ENCODE results near the gene COQ8A.
"Not testable (repeated sequence)": the region's sequence is repeated elsewhere in the genome, so short reads cannot be mapped to it uniquely, and the experiment has no call there.

COQ8A gene

DNA sequence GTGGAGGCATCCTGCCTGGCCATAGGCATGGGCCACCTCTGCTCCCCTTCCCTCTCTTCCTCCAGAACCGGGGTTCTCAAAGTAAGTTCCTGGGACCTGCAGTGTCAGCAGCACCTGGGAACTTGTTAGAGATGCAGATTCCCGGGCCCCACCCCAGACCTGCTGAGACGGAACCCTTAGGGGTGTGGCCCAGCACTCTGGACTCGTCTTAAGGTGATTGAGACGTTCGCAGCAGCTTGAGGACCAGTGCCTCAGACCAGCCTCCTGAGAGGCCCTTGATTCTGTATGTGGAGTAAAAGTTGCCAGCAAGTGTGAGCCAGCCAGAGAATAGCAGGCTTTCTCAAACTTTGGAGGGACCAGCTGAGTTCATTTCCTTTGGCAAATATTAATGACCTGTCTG is 14.2 kb downstream of the COQ8A start:
- Histone ChIP-seq H3K27me3 (ENCODE audit: control insufficient read depth in 1 of 2, insufficient read depth in 2 of 2, low read length in 2 of 2) (no peaks in the 10 kb centered on the region), H3K4me1 (ENCODE audit: insufficient read depth, low read length) (peaks cover 13% of the 10 kb centered on the region), H3K4me3 (ENCODE audit: low read depth in 1 of 2, low read length in 2 of 2) (no peak overlapping the region), H3K36me3 (ENCODE audit: insufficient read depth, low read length) (no peaks in the 10 kb centered on the region), H3K27ac (ENCODE audit: low read depth, low read length) (no peak overlapping the region), H3K9me3 (ENCODE audit: low read length) (no peaks in the 10 kb centered on the region), H3K9ac (ENCODE audit: low read length) (no peak overlapping the region)

DNA sequence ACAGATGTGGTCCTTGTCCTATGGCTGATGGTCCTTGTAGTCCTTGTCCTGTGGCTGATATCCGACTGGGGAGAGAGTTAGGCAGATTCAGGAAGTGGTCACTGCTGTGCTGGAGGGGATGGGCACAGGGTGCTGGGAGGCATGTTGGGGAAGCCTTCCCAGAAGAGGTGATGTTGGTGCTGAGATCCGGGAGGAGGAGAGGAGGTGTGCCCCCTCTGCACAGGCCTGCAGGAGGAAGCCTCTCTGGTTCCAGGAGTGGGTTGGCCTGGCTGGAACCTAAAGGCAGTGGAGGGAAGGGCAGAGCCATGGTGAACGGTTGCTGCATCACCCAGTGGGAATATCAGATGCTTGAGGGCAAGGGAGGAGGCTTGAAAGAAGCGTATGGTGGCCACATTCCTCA is 14.7 kb downstream of the COQ8A start:
- no peaks in the 10 kb centered on the region for H3K27me3 ChIP-seq (ENCODE audit: control insufficient read depth in 1 of 2, insufficient read depth in 2 of 2, low read length in 2 of 2)
- H3K9me3 ChIP-seq (ENCODE audit: low read length) = no peaks in the 10 kb centered on the region
- H3K9ac ChIP-seq (ENCODE audit: low read length) = no peak overlapping the region
- no peaks in the 10 kb centered on the region for H3K36me3 ChIP-seq (ENCODE audit: insufficient read depth, low read length)
- H3K4me3 ChIP-seq (ENCODE audit: low read depth in 1 of 2, low read length in 2 of 2) = no peak overlapping the region
- peaks cover 13% of the 10 kb centered on the region for H3K4me1 ChIP-seq (ENCODE audit: insufficient read depth, low read length)
- no peak overlapping the region for H3K27ac ChIP-seq (ENCODE audit: low read depth, low read length)

DNA sequence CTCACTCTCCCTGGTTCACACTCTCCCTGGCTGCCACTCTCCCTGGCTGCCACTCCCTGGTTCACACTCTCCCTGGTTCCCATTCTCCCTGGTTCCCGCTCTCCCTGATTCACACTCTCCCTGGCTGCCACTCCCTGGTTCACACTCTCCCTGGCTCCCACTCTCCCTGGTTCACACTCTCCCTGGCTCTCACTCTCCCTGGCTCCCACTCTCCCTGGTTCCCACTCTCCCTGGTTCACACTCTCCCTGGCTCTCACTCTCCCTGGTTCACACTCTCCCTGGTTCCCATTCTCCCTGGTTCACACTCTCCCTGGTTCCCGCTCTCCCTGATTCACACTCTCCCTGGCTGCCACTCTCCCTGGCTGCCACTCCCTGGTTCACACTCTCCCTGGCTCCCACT is 15.8 kb downstream of the COQ8A start:
- H3K9me3 ChIP-seq (ENCODE audit: low read length); H3K4me3 ChIP-seq (ENCODE audit: low read depth in 1 of 2, low read length in 2 of 2); H3K36me3 ChIP-seq (ENCODE audit: insufficient read depth, low read length); H3K9ac ChIP-seq (ENCODE audit: low read length); H3K27ac ChIP-seq (ENCODE audit: low read depth, low read length); H3K27me3 ChIP-seq (ENCODE audit: control insufficient read depth in 1 of 2, insufficient read depth in 2 of 2, low read length in 2 of 2): not testable (repeated sequence)
- peaks cover 13% of the 10 kb centered on the region for H3K4me1 ChIP-seq (ENCODE audit: insufficient read depth, low read length)

DNA sequence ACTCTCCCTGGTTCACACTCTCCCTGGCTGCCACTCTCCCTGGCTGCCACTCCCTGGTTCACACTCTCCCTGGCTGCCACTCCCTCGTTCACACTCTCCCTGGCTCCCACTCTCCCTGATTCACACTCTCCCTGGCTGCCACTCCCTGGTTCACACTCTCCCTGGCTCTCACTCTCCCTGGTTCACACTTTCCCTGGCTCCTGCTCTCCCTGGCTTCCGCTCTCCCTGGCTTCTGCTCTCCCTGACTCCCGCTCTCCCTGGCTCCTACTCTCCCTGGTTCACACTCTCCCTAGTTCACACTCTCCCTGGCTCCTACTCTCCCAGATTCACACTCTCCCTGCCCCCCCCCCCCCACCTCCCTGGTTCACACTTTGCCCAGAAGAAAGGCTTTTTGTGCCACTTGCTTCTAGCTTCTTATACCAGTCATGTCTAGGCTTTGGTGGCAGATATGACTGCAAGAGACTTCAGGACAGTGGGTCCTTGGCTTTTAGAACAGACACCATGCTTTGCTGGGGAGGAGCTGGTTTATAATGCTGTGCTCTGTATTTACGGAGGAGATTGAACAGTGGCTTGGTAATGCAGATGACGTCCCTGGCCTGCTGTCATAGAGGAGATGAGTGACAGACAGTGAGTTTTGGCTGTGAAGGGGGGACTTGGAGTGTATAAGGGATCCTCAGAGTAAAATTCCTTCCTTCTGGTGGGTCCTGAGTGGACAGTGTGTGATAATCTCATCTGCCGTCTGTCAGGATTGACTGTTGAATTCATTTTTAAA is 17.0 kb downstream of the COQ8A start:
- no peak overlapping the region for H3K27ac ChIP-seq (ENCODE audit: low read depth, low read length)

GRCh38 chr1:226957714-226958113 is 17.6 kb downstream of the COQ8A start:
- Histone ChIP-seq H3K4me1 (ENCODE audit: insufficient read depth, low read length) (peaks cover 13% of the 10 kb centered on the region), H3K9me3 (ENCODE audit: low read length) (no peaks in the 10 kb centered on the region), H3K36me3 (ENCODE audit: insufficient read depth, low read length) (peaks cover 11% of the 10 kb centered on the region), H3K4me3 (ENCODE audit: low read depth in 1 of 2, low read length in 2 of 2) (no peak overlapping the region), H3K9ac (ENCODE audit: low read length) (no peak overlapping the region), H3K27me3 (ENCODE audit: control insufficient read depth in 1 of 2, insufficient read depth in 2 of 2, low read length in 2 of 2) (no peaks in the 10 kb centered on the region), H3K27ac (ENCODE audit: low read depth, low read length) (no peak overlapping the region)

More for the DNA sequence above, 17.0 kb downstream of the COQ8A start:
- peaks cover 13% of the 10 kb centered on the region for H3K4me1 ChIP-seq (ENCODE audit: insufficient read depth, low read length)
- H3K9me3 ChIP-seq (ENCODE audit: low read length) = no peaks in the 10 kb centered on the region
- no peak overlapping the region for H3K9ac ChIP-seq (ENCODE audit: low read length)
- H3K36me3 ChIP-seq (ENCODE audit: insufficient read depth, low read length) = peaks cover 5% of the 10 kb centered on the region
- no peak overlapping the region for H3K4me3 ChIP-seq (ENCODE audit: low read depth in 1 of 2, low read length in 2 of 2)
- H3K27me3 ChIP-seq (ENCODE audit: control insufficient read depth in 1 of 2, insufficient read depth in 2 of 2, low read length in 2 of 2) = no peaks in the 10 kb centered on the region

DNA sequence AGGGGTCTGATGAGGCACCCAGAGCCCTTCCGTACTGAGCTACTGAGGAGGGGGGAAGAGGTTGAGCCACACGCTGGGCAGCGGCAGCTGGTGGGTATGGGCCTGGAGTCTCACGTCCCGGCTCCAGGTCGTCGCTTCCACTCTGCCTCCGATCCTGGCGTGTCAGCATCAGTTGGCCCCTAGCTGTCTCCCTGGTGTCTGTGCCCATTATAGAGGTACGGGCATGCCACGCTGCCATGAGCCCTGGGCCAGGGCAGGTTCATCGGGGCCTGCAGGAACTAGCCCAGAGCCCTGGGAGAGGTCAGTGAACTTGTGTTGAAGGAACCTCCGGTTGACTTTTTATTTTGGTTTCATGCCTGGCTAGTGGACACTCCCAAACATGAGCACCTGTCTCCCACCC is 18.2 kb downstream of the COQ8A start:
- Histone ChIP-seq H3K36me3 (ENCODE audit: insufficient read depth, low read length) (peaks cover 17% of the 10 kb centered on the region), H3K4me1 (ENCODE audit: insufficient read depth, low read length) (peaks cover 9% of the 10 kb centered on the region), H3K4me3 (ENCODE audit: low read depth in 1 of 2, low read length in 2 of 2) (no peak overlapping the region), H3K9me3 (ENCODE audit: low read length) (no peaks in the 10 kb centered on the region), H3K27ac (ENCODE audit: low read depth, low read length) (no peak overlapping the region), H3K27me3 (ENCODE audit: control insufficient read depth in 1 of 2, insufficient read depth in 2 of 2, low read length in 2 of 2) (no peaks in the 10 kb centered on the region), H3K9ac (ENCODE audit: low read length) (no peak overlapping the region)

GRCh38 chr1:226960256-226960655 is 20.2 kb downstream of the COQ8A start:
- no peak overlapping the region for H3K27ac ChIP-seq (ENCODE audit: low read depth, low read length)
- no peak overlapping the region for H3K4me3 ChIP-seq (ENCODE audit: low read depth in 1 of 2, low read length in 2 of 2)
- H3K36me3 ChIP-seq (ENCODE audit: insufficient read depth, low read length) = peaks cover 22% of the 10 kb centered on the region
- no peaks in the 10 kb centered on the region for H3K9me3 ChIP-seq (ENCODE audit: low read length)
- no peaks in the 10 kb centered on the region for H3K27me3 ChIP-seq (ENCODE audit: control insufficient read depth in 1 of 2, insufficient read depth in 2 of 2, low read length in 2 of 2)
- H3K4me1 ChIP-seq (ENCODE audit: insufficient read depth, low read length) = peaks cover 4% of the 10 kb centered on the region
- H3K9ac ChIP-seq (ENCODE audit: low read length) = no peak overlapping the region

- Histone ChIP-seq H3K4me3 (ENCODE audit: low read depth in 1 of 2, low read length in 2 of 2) (no peak overlapping the region), H3K9me3 (ENCODE audit: low read length) (no peaks in the 10 kb centered on the region), H3K9ac (ENCODE audit: low read length) (no peak overlapping the region), H3K27me3 (ENCODE audit: control insufficient read depth in 1 of 2, insufficient read depth in 2 of 2, low read length in 2 of 2) (no peaks in the 10 kb centered on the region), H3K36me3 (ENCODE audit: insufficient read depth, low read length) (peaks cover 28% of the 10 kb centered on the region), H3K4me1 (ENCODE audit: insufficient read depth, low read length) (peaks cover 4% of the 10 kb centered on the region), H3K27ac (ENCODE audit: low read depth, low read length) (no peak overlapping the region)
Observed at GRCh38 chr1:226960944-226961765, 21.1 kb downstream of the COQ8A start.

DNA sequence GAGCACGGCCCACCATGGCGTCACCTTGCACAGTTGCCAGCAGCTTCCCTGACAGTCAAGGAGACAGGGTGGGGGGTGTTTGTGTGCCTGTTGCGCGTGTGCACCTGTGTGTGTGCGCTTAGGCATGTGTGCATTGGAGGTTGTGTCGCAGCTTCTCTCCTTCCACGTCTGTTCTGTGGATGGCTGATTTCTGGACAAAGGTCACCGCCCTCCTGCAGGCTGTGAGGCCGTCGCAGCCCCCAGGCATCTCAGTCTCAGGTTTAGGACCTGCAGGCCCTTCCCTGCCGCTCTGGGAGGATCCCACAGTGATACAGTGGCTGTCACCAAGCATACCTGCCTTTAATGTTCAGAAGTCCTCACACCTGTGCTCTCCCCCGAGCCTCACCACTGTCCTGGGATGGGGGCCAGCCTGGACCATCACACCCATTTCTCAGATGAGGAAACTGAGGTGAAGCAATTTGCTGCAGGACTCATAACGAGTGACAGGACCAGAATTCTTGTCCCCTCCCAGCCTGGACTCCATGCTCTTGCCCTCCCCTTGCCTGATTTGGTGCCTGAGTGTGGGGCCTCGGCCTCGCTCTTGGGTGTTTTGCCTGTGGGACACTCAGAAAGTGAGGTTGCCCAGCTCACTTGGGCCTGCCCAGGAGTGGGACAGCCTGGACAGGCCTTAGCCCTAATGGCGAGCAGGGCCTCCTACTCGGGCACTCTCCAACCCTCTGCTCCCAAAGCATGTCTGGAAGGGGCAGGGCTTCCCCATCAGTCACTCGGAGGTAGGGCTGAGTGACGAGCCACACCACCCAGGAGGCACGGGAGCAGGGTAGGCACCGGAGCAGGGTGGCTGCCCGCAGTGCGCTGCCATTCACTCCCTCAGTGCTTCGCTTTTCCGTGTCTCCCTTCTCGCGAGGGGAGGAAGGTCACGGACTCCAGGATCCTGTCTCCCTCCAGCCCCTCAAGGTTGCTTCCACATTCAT is 22.6 kb downstream of the COQ8A start:
- Histone ChIP-seq H3K9me3 (ENCODE audit: low read length) (no peaks in the 10 kb centered on the region), H3K4me1 (ENCODE audit: insufficient read depth, low read length) (peaks cover 4% of the 10 kb centered on the region), H3K4me3 (ENCODE audit: low read depth in 1 of 2, low read length in 2 of 2) (no peak overlapping the region), H3K27me3 (ENCODE audit: control insufficient read depth in 1 of 2, insufficient read depth in 2 of 2, low read length in 2 of 2) (no peaks in the 10 kb centered on the region), H3K36me3 (ENCODE audit: insufficient read depth, low read length) (peaks cover 32% of the 10 kb centered on the region), H3K9ac (ENCODE audit: low read length) (no peak overlapping the region), H3K27ac (ENCODE audit: low read depth, low read length) (no peak overlapping the region)

- Histone ChIP-seq H3K27ac (ENCODE audit: low read depth, low read length) (no peak overlapping the region), H3K27me3 (ENCODE audit: control insufficient read depth in 1 of 2, insufficient read depth in 2 of 2, low read length in 2 of 2) (no peaks in the 10 kb centered on the region), H3K4me1 (ENCODE audit: insufficient read depth, low read length) (peaks cover 4% of the 10 kb centered on the region), H3K36me3 (ENCODE audit: insufficient read depth, low read length) (peaks cover 32% of the 10 kb centered on the region), H3K4me3 (ENCODE audit: low read depth in 1 of 2, low read length in 2 of 2) (no peak overlapping the region), H3K9me3 (ENCODE audit: low read length) (no peaks in the 10 kb centered on the region), H3K9ac (ENCODE audit: low read length) (no peak overlapping the region)
Observed at GRCh38 chr1:226964068-226964425, 24.0 kb downstream of the COQ8A start.
